ENCODE data around the gene MISP3. TPM values are rescaled to one million over a fixed set of nuclear protein-coding genes. Genes with fewer than 3 reads are reported as not detected.

Gene MISP3
- total RNA-seq, 1 donor from 2014 or later, result 6.7 TPM

DNA sequence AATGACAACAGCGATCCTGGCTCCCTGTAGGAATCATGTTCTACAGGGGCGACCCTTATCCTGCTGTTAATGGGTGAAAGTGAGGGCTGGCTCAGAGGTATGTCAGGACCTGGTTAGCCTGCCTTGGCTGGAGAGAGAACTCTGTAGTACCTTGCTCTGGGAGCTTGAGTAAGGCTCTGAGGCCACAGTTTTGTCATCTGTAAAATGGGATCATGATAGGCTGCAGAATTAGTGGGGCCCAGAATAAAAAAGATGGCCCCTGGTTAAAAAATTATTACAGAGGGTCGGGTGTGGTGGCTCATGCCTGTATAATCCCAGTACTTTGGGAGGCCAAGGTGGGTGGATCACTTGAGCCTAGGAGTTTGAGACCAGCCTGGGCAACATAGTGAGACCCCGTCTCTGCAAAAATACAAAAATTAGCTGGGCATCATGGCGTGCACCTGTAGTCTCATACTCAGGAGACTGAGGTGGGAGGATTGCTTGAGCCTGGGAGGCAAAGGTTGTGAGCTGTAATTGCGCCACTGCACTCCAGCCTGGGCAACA is 28.5 kb downstream of the MISP3 start:
- H3K4me3 ChIP-seq, result no peak overlapping the region
- no peak for DNase-seq
- no peak for ATAC-seq
- peaks cover 90% of the 10 kb centered on the region for H3K36me3 ChIP-seq
- H3K27ac ChIP-seq, result no peak overlapping the region
- no peaks in the 10 kb centered on the region for H3K4me1 ChIP-seq
- no peaks in the 10 kb centered on the region for H3K9me3 ChIP-seq
- TF ChIP-seq, protein P1, sequence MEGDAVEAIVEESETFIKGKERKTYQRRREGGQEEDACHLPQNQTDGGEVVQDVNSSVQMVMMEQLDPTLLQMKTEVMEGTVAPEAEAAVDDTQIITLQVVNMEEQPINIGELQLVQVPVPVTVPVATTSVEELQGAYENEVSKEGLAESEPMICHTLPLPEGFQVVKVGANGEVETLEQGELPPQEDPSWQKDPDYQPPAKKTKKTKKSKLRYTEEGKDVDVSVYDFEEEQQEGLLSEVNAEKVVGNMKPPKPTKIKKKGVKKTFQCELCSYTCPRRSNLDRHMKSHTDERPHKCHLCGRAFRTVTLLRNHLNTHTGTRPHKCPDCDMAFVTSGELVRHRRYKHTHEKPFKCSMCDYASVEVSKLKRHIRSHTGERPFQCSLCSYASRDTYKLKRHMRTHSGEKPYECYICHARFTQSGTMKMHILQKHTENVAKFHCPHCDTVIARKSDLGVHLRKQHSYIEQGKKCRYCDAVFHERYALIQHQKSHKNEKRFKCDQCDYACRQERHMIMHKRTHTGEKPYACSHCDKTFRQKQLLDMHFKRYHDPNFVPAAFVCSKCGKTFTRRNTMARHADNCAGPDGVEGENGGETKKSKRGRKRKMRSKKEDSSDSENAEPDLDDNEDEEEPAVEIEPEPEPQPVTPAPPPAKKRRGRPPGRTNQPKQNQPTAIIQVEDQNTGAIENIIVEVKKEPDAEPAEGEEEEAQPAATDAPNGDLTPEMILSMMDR (IDR thresholded peaks at IDR 0.05), result no peak
- H3K27me3 ChIP-seq, result no peaks in the 10 kb centered on the region
- intact Hi-C loops (cut with DNase I), result no loop called here

DNA sequence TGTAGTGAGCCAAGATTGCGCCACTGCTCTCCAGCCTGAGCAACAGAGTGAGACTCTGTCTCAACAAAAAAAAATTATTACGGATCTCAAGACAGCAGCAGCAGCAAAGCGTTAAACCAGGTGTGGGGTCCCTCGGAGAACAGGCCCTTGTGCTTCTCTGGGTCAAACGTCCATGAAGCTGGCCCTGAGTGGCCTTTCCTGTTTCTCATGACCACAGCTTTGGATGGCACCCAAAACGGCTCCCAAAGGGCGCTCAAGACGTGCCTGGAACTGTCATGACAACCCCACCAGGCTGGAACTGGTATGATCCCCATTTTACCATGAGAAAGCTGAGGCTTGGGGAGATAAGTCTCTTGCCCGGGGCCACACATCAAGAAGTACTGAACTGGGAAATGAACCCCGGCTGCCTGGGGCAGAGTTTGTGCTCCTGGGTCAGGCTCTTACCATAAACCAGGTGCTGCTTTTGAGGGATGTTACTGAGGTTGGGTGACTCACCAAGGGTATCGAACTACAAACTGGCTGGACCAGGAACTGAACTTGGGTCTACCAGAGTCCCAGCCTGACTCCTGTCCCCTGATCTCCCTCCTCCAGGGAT is 29.6 kb downstream of the MISP3 start:
- intact Hi-C loops (cut with DNase I), result no loop called here
- Histone ChIP-seq H3K4me1 (no peaks in the 10 kb centered on the region), H3K27me3 (no peaks in the 10 kb centered on the region), H3K36me3 (peaks cover 87% of the 10 kb centered on the region), H3K27ac (no peak overlapping the region), H3K9me3 (no peaks in the 10 kb centered on the region), H3K4me3 (no peak overlapping the region)
- DNase-seq, result no peak
- TF ChIP-seq, protein P1 (IDR thresholded peaks at IDR 0.05), result no peak
- no peak for ATAC-seq

DNA sequence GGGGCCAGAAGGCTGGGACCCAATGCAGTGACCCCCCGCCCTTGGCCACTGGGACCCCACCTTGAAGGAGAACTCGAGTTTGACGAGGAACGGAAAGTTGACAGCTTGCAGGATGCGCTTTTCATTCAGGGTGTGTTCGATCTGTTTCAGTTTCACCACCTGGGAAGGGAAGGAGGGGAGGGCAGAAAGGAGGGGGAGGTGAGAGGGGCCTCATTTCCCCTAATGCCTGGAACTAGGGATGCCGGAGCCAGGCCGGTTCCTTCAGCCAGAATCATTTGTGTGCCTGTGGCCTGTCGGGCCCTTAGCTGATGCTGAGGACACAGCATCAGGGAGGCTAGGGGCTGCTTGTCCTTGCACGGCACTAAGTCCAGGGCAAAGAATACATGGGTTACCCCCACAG is 30.2 kb downstream of the MISP3 start:
- H3K36me3 ChIP-seq, result peaks cover 82% of the 10 kb centered on the region
- no peak for ATAC-seq
- intact Hi-C loops (cut with DNase I), result no loop called here
- no peaks in the 10 kb centered on the region for H3K9me3 ChIP-seq
- H3K4me1 ChIP-seq, result no peaks in the 10 kb centered on the region
- no peak for DNase-seq
- H3K4me3 ChIP-seq, result no peak overlapping the region
- no peaks in the 10 kb centered on the region for H3K27me3 ChIP-seq
- TF ChIP-seq, protein P1 (IDR thresholded peaks at IDR 0.05), result no peak
- H3K27ac ChIP-seq, result no peak overlapping the region

DNA sequence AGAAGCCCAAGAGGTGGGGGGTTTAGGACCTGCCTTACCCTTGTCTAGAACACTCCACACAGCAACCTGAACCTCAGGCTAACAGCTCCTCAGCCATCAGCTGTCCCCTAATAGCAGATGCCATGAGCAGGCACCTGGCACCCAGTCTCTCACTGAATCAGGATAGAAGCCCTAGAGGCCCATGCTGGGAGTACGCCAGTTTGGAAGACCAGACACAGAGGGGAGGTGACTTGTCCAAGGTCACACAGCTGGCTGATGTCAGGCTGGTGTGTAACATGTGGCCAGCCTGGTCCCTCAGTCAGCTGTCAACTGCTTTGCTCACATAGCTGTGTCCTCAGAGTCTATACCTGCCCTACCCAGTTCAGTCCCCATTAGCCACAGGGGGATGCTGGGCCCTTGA is 30.7 kb downstream of the MISP3 start:
- peaks cover 76% of the 10 kb centered on the region for H3K36me3 ChIP-seq
- DNase-seq (no peak), ATAC-seq (no peak)
- intact Hi-C loops (cut with DNase I), result no loop called here
- no peaks in the 10 kb centered on the region for H3K4me1 ChIP-seq
- no peak overlapping the region for H3K27ac ChIP-seq
- no peaks in the 10 kb centered on the region for H3K9me3 ChIP-seq
- H3K4me3 ChIP-seq, result no peak overlapping the region
- TF ChIP-seq, protein P1 (IDR thresholded peaks at IDR 0.05), result no peak
- H3K27me3 ChIP-seq, result no peaks in the 10 kb centered on the region

DNA sequence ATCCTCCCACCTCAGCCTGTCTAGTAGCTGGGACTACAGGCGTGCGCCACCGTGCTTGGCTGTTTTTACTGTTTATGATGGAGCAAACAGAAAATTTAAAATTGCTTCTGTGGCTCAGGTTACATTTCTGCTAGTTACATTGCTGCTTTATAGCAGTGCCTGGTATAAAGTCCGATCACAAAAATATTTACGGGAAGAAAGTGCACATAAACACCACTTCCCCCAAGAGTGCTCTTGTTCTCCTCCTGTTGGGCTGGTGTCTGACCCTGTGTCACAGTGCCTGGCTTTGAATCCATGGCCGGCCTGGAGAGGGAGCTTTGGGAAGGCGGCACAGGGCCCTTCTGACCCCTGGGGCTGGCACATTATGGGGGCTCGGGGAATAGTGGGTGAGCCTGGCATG is 33.1 kb downstream of the MISP3 start:
- intact Hi-C loops (cut with DNase I), result no loop called here
- Histone ChIP-seq H3K9me3 (no peaks in the 10 kb centered on the region), H3K27ac (no peak overlapping the region), H3K27me3 (no peaks in the 10 kb centered on the region), H3K4me1 (no peaks in the 10 kb centered on the region), H3K36me3 (peaks cover 52% of the 10 kb centered on the region), H3K4me3 (no peak overlapping the region)
- TF ChIP-seq, protein P1 (IDR thresholded peaks at IDR 0.05), result no peak
- ATAC-seq (no peak), DNase-seq (no peak)

DNA sequence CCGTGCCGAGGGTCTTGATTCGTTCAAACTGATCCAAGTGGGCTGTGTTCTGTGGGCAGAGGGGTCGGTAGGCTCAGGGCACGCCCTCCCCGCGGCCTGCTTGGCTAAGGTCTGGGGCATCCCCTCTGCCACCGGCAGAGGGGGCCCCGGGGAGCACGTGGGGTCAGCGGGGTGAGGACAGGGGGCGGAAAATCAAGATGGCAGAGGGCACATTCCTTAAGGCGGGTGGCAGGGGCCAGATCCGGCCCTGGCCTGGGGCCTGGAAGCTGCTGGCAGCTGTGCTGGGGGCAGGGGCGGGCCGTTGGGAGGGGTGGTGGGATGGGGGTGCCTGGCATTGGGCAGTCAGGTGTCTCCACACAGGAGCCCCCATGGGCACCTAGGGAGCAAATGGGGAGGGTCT is 34.3 kb downstream of the MISP3 start:
- Histone ChIP-seq H3K4me3 (no peak overlapping the region), H3K4me1 (no peaks in the 10 kb centered on the region), H3K27ac (no peak overlapping the region), H3K9me3 (no peaks in the 10 kb centered on the region), H3K36me3 (peaks cover 41% of the 10 kb centered on the region), H3K27me3 (no peaks in the 10 kb centered on the region)
- DNase-seq, result no peak
- no peak for ATAC-seq
- TF ChIP-seq, protein P1 (IDR thresholded peaks at IDR 0.05), result no peak
- intact Hi-C loops (cut with DNase I), result no loop called here

Measured in upper lobe of right lung (tissue), 1 donor.